Right lobe of liver (tissue), 4 donors: ENCODE results near the gene LTN1.

ENCODE experiments used
- POLR2A ChIP-seq: fragments of 450-650 bp; IDR thresholded peaks from one replicate; pipeline ENCODE4 v1.6.1; 2017; ENCODE audit warnings: antibody characterized with exemption, mild to moderate bottlenecking
- TF ChIP-seq, protein P1 (sequence below), 4 donors: fragments of 200-600 bp in 3 of 4; fragments of 450-650 bp in 1 of 4; IDR thresholded peaks; one replicate each; pipeline versions ENCODE4 v1.5.1 to v1.8.0; 2016 to 2022; ENCODE audit warnings: antibody characterized with exemption in 4 of 4, mild to moderate bottlenecking in 2 of 4
- donor health status: DM: no; HTN: no; CAD: no.
- donor health status: DM: no; HTN: no; CAD: no.
- donor health status: DM: no; HTN: yes; CAD: no.

DNA sequence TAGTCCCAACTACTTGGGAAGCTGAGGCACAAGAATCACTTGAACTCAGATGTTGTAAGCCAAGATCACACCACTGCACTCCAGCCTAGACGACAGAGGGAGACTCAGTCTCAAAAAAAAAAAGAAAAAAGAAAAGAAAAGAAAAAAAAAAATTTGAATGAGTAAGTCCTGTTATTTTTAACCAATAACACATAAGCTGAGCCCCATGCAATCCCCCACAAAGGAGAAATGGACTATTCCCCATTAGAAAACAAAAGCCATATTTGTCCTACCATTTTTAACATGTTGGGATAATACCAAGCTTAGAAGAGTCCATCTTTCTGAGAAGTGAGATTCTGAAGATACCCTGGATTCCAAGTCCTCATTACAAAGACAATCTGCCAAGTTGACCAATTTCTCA is 32.4 kb downstream of the LTN1 start:
- TF ChIP-seq, protein P1, sequence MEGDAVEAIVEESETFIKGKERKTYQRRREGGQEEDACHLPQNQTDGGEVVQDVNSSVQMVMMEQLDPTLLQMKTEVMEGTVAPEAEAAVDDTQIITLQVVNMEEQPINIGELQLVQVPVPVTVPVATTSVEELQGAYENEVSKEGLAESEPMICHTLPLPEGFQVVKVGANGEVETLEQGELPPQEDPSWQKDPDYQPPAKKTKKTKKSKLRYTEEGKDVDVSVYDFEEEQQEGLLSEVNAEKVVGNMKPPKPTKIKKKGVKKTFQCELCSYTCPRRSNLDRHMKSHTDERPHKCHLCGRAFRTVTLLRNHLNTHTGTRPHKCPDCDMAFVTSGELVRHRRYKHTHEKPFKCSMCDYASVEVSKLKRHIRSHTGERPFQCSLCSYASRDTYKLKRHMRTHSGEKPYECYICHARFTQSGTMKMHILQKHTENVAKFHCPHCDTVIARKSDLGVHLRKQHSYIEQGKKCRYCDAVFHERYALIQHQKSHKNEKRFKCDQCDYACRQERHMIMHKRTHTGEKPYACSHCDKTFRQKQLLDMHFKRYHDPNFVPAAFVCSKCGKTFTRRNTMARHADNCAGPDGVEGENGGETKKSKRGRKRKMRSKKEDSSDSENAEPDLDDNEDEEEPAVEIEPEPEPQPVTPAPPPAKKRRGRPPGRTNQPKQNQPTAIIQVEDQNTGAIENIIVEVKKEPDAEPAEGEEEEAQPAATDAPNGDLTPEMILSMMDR (IDR thresholded peaks at IDR 0.05): no peak
- no peak for TF ChIP-seq POLR2A
